Fibroblast of pulmonary artery (primary cell): Measurements from ENCODE around the gene YKT6.

Experiments used
- DNase-seq: peaks from one replicate; pipeline ENCODE4 v3.0.0-alpha.2; 2010; ENCODE audit warnings: low read depth
- H3K4me3 ChIP-seq: replicated peaks from 2 replicates; pipeline ENCODE4 v1.5.1; 2011; ENCODE audit warnings: low read depth, mild to moderate bottlenecking, control low read depth, low read length, moderate library complexity
- TF ChIP-seq, protein P1 (sequence below): IDR thresholded peaks from 2 replicates; pipeline ENCODE4 v1.5.1; 2011; ENCODE audit warnings: mild to moderate bottlenecking, control low read depth, low read length, inconsistent platforms; ENCODE audit errors: missing control alignments

The YKT6 gene

GRCh38 chr7:44228571-44229350, 28.0 kb downstream of the YKT6 start:
- TF ChIP-seq, protein P1, sequence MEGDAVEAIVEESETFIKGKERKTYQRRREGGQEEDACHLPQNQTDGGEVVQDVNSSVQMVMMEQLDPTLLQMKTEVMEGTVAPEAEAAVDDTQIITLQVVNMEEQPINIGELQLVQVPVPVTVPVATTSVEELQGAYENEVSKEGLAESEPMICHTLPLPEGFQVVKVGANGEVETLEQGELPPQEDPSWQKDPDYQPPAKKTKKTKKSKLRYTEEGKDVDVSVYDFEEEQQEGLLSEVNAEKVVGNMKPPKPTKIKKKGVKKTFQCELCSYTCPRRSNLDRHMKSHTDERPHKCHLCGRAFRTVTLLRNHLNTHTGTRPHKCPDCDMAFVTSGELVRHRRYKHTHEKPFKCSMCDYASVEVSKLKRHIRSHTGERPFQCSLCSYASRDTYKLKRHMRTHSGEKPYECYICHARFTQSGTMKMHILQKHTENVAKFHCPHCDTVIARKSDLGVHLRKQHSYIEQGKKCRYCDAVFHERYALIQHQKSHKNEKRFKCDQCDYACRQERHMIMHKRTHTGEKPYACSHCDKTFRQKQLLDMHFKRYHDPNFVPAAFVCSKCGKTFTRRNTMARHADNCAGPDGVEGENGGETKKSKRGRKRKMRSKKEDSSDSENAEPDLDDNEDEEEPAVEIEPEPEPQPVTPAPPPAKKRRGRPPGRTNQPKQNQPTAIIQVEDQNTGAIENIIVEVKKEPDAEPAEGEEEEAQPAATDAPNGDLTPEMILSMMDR: no peak
- H3K4me3 ChIP-seq: no peak overlapping the region
- no peak for DNase-seq

GRCh38 chr7:44229546-44230105, 28.8 kb downstream of the YKT6 start:
- no peak overlapping the region for H3K4me3 ChIP-seq
- no peak for DNase-seq
- TF ChIP-seq, protein P1: no peak

GRCh38 chr7:44230286-44230685, 29.5 kb downstream of the YKT6 start:
- no peak for DNase-seq
- no peak overlapping the region for H3K4me3 ChIP-seq
- TF ChIP-seq, protein P1: no peak

DNA sequence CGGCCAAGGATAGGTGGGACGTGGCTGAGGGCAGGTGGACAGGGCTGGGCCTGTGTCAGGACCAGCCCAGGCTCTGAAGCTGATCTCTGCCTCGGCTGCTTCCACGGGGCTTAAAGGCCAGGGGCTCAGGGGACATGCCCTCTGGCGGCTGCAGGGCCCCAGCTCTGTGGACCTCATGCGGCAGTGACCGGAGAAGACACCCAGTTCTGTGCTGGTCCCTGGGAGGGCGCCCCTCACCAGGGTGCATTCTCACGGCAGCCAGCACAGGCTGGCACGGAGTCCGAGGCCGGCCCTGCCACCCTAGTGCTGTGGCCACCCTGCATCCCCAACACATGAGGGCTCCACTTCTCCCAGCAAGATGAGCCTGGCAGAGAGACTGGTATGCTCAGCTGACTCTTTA, 30.3 kb downstream of the YKT6 start:
- TF ChIP-seq, protein P1: no peak
- no peak overlapping the region for H3K4me3 ChIP-seq
- no peak for DNase-seq

DNA sequence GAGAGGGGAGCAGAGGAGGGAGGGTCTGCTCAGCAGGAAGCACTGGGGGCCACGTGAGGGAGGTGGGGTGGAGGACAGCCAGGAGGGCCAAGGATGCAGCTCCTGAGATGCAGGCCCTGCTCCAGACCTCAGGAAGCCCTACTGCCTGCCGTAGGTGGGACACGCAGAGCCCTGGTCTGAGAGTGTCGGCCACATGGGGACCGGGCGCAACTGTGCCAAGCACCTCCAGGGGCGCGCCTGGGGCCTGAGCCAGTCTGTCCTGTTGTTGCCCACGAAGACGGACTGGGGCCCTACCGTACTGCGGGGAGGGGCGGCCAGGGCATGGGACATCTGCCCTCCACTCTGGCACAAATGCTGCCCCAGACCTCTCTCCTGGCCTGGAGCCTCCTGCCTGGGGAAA, 31.6 kb downstream of the YKT6 start:
- TF ChIP-seq, protein P1: no peak
- DNase-seq: no peak
- H3K4me3 ChIP-seq: no peak overlapping the region

- no peak overlapping the region for H3K4me3 ChIP-seq
- TF ChIP-seq, protein P1: no peak
- DNase-seq: no peak
These were observed 32.3 kb downstream of the YKT6 start for GRCh38 chr7:44232901-44233715.
